ENCODE data around the gene SMARCA1. TPM values are rescaled to one million over a fixed set of nuclear protein-coding genes. Genes with fewer than 3 reads are reported as not detected.

Gene SMARCA1
- total RNA-seq, 1 donor from 2014 or later, result 136 TPM

GRCh38 chrX:129529685-129530281 lies 6.5 kb upstream of the SMARCA1 start:
- no peak for DNase-seq (ENCODE audit: low read depth)

GRCh38 chrX:129525896-129526295 lies 2.6 kb upstream of the SMARCA1 start:
- DNase-seq (ENCODE audit: low read depth), result no peak

GRCh38 chrX:129525162-129525561 lies 1.9 kb upstream of the SMARCA1 start:
- no peak for DNase-seq (ENCODE audit: low read depth)

- DNase-seq (ENCODE audit: low read depth), result no peak
These were observed 1.1 kb upstream of the SMARCA1 start for GRCh38 chrX:129524250-129524850.

- peak; percentile 22 for DNase-seq (ENCODE audit: low read depth)
These were observed 859 bp downstream of the SMARCA1 start for GRCh38 chrX:129522184-129523078.

GRCh38 chrX:129520151-129520550 lies 3.1 kb downstream of the SMARCA1 start:
- DNase-seq (ENCODE audit: low read depth), result no peak

- DNase-seq (ENCODE audit: low read depth), result no peak
These were observed 6.9 kb downstream of the SMARCA1 start for GRCh38 chrX:129516402-129516801.

GRCh38 chrX:129512409-129512808 lies 10.9 kb downstream of the SMARCA1 start:
- DNase-seq (ENCODE audit: low read depth), result no peak

- no peak for DNase-seq (ENCODE audit: low read depth)
These were observed 11.6 kb downstream of the SMARCA1 start for GRCh38 chrX:129511689-129512088.

- no peak for DNase-seq (ENCODE audit: low read depth)
These were observed 13.0 kb downstream of the SMARCA1 start for GRCh38 chrX:129510331-129510730.

- no peak for DNase-seq (ENCODE audit: low read depth)
These were observed 26.0 kb downstream of the SMARCA1 start for GRCh38 chrX:129497146-129497843.

- no peak for DNase-seq (ENCODE audit: low read depth)
These were observed 26.7 kb downstream of the SMARCA1 start for GRCh38 chrX:129496625-129497024.

GRCh38 chrX:129495900-129496299 lies 27.4 kb downstream of the SMARCA1 start:
- no peak for DNase-seq (ENCODE audit: low read depth)

GRCh38 chrX:129494887-129495286 lies 28.4 kb downstream of the SMARCA1 start:
- DNase-seq (ENCODE audit: low read depth), result no peak

- DNase-seq (ENCODE audit: low read depth), result peak; percentile 56
These were observed 29.6 kb downstream of the SMARCA1 start for GRCh38 chrX:129493643-129494042.

GRCh38 chrX:129490330-129490729 lies 33.0 kb downstream of the SMARCA1 start:
- peak; percentile 57 for DNase-seq (ENCODE audit: low read depth)

GRCh38 chrX:129488359-129488758 lies 34.9 kb downstream of the SMARCA1 start:
- DNase-seq (ENCODE audit: low read depth), result no peak

- DNase-seq (ENCODE audit: low read depth), result no peak
These were observed 42.4 kb downstream of the SMARCA1 start for GRCh38 chrX:129480889-129481288.

- DNase-seq (ENCODE audit: low read depth), result no peak
These were observed 44.8 kb downstream of the SMARCA1 start for GRCh38 chrX:129478516-129478915.

GRCh38 chrX:129472116-129472515 lies 51.2 kb downstream of the SMARCA1 start:
- peak; percentile 61 for DNase-seq (ENCODE audit: low read depth)

GRCh38 chrX:129462707-129463106 lies 60.6 kb downstream of the SMARCA1 start:
- no peak for DNase-seq (ENCODE audit: low read depth)

GRCh38 chrX:129461801-129462456 lies 61.4 kb downstream of the SMARCA1 start:
- DNase-seq (ENCODE audit: low read depth), result no peak

All from renal cortical epithelial cell (primary cell).